NK-92 treated with Interleukin-12 subunit alpha and Interleukin-12 subunit beta, amount 100 ng/mL, for 24 hours (cell line): ENCODE data around the gene RFWD3.

Source experiments
- DNase-seq: peaks from one replicate; lab custom pipeline; 2025; lab: John Stamatoyannopoulos, UW

RFWD3 gene

GRCh38 chr16:74623214-74623838, 43.4 kb downstream of the RFWD3 start:
- DNase-seq, result no peak

- DNase-seq, result no peak
These were observed 44.7 kb downstream of the RFWD3 start for GRCh38 chr16:74622005-74622404.

DNA sequence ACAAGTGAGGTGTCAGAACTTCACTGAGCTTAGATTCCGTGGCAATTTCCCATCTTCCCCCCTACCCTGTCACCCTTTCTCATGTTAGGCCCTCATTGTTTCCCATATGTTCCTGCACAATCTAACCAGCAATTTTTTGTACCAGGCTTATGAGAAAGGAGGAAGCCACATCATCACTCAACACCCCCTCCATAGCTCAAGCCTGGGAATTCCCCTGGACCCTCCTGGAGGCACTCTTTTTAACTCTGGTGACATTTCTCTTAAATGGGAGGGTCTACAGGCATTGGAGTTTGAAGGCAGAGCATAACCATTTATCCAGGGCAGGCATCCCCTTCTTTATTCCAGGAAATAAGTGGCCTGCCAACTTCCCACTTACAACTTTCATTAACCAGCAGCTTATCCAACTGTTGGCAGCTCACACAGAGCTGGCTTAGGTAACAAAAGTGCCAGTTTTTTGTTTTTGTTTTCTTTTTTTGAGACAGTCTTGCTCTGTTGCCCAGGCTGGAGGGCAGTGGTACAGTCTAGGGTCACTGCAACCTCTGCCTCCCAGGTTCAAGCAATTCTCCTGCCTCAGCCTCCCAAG, 49.4 kb downstream of the RFWD3 start:
- DNase-seq, result no peak

GRCh38 chr16:74611721-74612120, 55.0 kb downstream of the RFWD3 start:
- no peak for DNase-seq

GRCh38 chr16:74608944-74609343, 57.7 kb downstream of the RFWD3 start:
- DNase-seq, result no peak

DNA sequence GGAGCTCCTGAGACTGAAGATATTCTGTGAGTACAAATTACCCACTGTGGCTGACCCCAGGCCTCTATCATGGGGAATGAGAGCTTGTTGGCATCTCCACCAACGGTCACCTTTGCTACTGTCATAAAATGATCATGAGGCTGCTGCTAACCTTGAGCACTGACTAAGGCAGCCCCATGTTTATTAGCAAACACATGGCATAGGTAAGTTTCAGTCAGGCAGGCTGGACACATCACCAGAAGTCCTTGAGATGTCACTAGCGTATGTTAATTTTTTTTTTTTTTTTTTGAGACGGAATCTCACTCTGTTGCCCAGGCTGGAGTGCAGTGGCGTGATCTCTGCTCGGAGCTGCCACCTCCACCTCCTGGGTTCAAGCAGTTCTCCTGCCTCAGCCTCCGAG, 58.3 kb downstream of the RFWD3 start:
- no peak for DNase-seq

DNA sequence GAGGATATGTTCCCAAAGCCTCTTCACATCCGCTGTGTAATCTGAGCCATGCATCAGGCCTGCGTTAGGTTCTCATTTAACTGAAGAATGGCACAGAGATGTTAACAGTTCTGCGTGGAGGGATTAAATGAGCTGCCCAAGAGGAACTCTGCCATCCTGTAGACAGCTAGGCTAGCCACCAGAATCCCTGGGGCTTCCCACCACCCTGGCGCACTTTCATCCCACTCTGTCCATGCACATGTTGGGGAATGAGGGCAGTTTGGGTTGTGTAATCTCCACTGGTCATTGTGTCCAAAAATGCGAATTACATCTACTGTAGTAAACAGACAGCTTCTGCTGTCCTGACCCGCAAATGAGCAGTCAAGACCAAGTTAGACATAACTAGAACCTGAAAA, 58.7 kb downstream of the RFWD3 start:
- no peak for DNase-seq

DNA sequence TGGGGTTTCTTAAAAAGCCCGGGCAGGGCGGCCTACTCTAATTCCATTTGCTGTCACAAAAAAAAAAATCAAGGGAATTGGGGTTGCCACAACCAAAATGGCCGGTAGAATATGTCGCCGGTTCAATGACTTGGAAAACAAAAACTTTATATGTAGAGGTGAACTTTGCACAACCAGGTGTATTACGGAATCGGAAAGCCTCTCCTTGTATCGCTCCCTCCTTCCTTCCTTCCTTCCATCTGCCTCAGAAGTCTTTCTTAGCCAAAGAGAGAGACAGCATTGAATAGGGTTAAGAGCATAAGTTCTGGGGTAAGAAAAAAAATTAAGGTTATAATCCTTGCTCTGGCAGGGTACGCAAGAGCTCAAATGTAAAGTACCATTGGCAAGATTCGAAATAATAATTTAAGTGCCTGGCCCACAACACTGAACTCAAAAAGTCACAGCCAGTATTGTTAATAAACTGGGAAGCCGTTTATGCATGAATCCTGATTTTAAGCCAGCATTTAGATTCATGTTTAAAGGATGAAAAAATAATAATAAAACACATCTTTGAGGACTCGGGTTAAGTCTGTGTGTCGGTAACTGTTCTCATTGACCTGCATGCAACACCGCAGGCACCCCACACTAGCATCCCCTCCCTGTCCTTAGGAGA, 59.2 kb downstream of the RFWD3 start:
- no peak for DNase-seq

DNA sequence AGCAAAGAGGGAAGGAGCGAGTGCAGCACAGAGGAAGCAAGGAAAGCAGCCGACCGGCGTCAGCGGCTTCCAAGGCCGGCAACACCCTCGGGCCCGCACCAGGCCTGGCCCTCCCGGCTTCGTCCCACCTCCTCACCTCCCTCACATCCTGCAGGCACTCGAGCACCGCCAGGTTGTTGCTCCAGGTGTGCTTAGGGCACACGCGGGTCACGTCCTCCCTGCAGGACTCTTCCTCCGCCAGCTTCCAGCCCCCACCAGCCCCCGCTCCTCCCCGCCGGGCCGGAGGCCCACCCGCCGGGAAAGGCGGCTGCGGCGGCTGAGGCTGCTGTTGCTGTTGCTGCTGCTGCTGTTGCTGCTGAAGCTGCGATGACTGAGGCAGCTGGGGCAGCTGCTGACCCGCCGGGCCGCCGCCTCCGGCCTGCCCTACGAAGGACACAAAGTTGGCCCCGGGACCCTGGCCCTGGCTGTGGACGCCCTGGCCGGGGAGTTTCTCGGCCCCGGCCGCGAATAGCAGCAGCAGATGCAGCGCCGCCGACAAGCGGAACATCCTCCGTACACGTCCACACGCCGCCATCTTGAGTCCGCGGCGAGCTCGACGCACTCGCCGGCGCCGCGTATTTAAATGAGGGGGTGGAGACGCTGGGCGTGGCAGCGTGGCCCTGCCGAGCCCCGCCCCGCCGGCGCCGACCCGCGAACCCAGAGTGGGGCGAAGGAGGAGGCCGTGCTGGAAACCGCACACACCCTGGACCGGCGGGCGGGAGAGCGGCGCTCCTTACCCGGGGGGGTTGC, 60.0 kb downstream of the RFWD3 start, which contains the start of gene GLG1:
GLG1 (minus strand) TSS at position 594 of the 789 bp plus-strand sequence; CDS start at position 574, 20 bp downstream.
- peak; percentile 75 for DNase-seq

- DNase-seq, result no peak
These were observed 60.7 kb downstream of the RFWD3 start for GRCh38 chr16:74605746-74606520.

GRCh38 chr16:74605332-74605731, 61.3 kb downstream of the RFWD3 start:
- no peak for DNase-seq

DNA sequence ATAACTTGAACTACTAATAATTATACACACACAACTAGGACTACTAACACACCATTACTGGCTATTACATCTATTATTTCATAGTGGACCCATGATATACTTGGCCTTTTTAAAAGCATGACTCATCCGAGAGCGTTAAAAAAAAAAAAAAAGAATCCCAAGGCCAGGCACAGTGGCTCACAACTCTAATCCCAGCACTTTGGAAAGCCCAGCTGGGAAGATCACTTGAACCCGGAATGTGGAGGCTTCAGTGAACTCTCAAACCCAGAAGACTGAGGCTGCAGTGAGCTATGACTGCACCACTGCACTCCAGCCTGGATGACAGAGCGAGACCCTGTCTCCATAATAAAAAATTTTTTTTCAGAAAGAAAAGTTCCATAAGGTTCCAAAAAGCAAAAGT, 62.8 kb downstream of the RFWD3 start:
- DNase-seq, result no peak

DNA sequence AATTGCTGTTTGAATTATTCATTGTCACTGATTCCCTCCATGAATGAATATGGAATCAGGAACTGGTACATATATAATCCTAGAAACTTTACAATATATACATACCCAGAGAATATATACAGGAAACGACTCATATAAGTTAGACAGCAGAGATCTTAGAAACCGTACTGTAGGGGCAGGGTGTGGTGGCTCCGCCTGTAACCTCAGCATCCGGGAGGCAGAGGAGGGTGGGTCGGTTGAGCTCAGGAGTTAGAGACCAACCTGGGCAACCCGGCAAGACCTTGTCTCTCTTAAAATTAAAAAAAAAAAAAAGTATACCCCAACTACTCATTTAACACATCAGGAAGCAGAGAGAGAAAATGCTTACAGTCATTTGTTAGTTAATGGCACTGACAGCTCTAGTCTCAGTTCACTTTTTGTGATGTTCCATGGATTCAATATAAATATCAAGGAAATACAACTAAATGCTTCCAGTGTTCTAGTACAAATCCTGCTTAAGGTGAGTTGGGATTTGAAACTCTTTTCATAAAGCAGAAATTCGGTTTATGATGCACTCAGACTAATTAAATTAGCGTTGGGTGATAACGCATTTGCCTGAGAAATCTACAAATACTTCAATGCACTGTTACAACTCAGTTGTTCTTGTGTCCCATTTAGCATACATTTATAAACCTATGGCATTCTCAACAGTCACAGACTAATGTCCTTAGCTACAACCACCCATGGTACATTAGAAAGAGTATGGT, 65.4 kb downstream of the RFWD3 start:
- DNase-seq, result peak; percentile 41

DNA sequence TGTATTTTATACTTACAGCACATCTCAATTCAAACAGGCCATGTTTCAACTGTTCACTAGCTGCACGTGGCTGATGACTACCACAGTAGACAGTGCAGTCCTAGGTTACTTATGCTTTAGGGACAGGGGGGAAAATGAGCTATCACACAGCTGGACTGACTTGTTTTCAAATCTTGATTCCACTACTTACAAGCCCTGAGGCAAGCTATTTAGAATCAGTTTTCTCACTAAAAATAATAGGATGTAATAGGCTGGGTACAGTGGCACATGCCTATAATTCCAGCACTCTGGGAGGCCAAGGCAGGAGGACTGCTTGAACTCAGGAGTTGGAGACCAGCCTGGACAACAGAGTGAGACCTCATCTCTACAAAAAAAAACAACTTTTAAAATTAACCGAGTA, 70.1 kb downstream of the RFWD3 start:
- no peak for DNase-seq

GRCh38 chr16:74592847-74593246, 73.8 kb downstream of the RFWD3 start:
- DNase-seq, result no peak

- DNase-seq, result no peak
These were observed 74.6 kb downstream of the RFWD3 start for GRCh38 chr16:74591876-74592650.

DNA sequence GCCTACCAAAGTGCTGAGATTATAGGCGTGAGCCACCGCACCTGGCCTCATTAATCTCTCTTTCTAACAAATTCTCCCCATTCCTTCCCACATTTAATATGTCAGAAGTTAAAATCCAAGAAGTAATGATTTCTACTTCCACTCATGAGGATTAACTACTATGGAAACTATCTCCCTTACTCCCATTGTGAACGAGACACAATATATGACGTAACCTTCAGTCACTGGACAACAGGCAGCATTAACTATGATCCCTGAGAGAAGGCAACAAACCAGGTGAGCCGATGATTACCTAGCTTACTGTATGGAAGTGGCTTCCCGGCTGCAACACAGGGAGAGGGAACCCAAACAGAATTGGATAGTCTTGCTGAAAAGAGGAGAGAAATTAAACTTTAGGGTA, 79.7 kb downstream of the RFWD3 start:
- DNase-seq, result no peak

GRCh38 chr16:74585846-74586443, 80.7 kb downstream of the RFWD3 start:
- no peak for DNase-seq

- no peak for DNase-seq
These were observed 82.6 kb downstream of the RFWD3 start for GRCh38 chr16:74583926-74584666.
